ENCODE data around the gene AKT2. TPM values are rescaled to one million over a fixed set of nuclear protein-coding genes. Genes with fewer than 3 reads are reported as not detected.

Gene AKT2
- total and polyA plus RNA-seq, 8 donors = 49.2 to 79.3 (median 55.4) TPM

DNA sequence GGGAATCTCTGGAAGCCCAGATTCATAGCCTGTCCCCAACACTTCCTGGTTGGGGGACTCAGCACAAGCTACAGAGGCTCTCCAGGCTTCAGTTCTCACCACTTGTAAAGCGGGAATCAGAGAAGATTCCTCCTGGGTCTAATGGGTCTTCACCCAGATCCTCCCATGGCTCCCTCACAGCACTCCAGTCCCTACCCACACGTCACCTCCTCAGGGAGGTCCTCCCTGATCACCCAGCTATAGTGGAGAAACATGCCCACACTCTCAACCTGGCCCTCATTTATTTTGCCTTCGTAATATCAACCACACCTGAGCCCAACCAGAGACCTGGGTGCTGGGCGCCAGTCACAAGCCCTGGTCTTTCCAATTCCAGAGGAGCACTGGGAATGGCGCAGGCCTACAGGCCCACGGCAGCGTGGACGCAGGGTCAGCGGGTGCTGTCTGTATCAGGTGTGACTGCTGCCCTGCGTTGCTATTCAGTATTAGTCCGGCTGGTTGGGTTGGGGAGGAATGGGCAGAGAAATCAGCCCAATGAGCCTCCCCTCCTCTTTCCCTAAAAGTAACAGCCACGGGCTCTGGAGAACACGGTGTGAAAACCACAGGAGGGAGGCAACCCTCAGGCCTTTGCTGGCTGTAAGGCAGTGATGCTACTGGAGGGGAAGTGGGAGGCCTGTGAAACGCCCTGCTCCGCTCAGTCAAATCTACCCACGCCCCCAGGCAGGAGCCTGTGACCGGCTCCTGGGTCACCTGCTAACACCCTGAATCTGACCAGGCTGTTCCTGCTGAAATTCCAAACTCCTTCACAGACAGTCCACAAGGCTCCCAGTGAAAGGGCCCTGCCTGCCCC lies 5.2 kb downstream of the AKT2 start:
- no peak overlapping the region for H3K4me3 ChIP-seq
- no peaks in the 10 kb centered on the region for H3K9me3 ChIP-seq
- 76 to 82% methylated on average over 17 of the region's 17 CpGs for WGBS, 2 donors
- no peak overlapping the region for H3K27ac ChIP-seq
- ATAC-seq (no peak), FAIRE-seq (no peak), DNase-seq (no peak)
- no peaks in the 10 kb centered on the region for H3K36me3 ChIP-seq
- TF ChIP-seq, protein P1, sequence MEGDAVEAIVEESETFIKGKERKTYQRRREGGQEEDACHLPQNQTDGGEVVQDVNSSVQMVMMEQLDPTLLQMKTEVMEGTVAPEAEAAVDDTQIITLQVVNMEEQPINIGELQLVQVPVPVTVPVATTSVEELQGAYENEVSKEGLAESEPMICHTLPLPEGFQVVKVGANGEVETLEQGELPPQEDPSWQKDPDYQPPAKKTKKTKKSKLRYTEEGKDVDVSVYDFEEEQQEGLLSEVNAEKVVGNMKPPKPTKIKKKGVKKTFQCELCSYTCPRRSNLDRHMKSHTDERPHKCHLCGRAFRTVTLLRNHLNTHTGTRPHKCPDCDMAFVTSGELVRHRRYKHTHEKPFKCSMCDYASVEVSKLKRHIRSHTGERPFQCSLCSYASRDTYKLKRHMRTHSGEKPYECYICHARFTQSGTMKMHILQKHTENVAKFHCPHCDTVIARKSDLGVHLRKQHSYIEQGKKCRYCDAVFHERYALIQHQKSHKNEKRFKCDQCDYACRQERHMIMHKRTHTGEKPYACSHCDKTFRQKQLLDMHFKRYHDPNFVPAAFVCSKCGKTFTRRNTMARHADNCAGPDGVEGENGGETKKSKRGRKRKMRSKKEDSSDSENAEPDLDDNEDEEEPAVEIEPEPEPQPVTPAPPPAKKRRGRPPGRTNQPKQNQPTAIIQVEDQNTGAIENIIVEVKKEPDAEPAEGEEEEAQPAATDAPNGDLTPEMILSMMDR (IDR thresholded peaks at IDR 0.05) = no peak
- H3K4me1 ChIP-seq = peaks cover 29 to 45% (median 36%) of the 10 kb centered on the region in 3 donors
- H3K27me3 ChIP-seq = no peaks in the 10 kb centered on the region
- intact Hi-C loops (cut with DNase I) = no loop called here

DNA sequence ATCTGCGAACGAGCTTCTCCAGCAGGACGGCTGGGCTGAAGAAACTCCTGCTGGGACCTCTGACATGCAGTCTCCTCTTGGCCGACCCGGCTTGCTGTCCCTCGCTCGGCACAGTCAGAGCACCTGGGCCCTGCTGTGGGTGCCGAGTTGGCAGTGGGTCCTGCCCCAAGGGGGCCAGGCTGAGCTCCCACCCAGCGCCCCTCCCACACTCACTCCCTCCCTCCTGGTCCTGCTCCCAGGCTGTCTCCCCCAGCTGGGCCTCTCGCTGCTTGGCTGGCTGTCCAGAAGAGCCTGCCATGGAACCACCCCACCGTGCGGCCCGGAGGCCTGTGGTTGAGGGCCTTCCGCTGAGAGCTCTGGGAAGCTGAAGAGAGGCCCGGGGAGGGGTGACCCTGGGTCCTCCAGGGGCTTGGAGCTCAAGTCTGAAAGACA lies 6.0 kb downstream of the AKT2 start:
- DNase-seq = peak in 1 of 6 donors; percentile 69
- WGBS, 2 donors = 67% methylated on average over 12 to 15 of the region's 15 CpGs
- Histone ChIP-seq H3K27ac (no peak overlapping the region), H3K9me3 (no peaks in the 10 kb centered on the region), H3K4me1 (peaks cover 29 to 45% (median 36%) of the 10 kb centered on the region in 3 donors), H3K36me3 (no peaks in the 10 kb centered on the region), H3K4me3 (no peak overlapping the region), H3K27me3 (no peaks in the 10 kb centered on the region)
- FAIRE-seq = no peak
- TF ChIP-seq, protein P1 (IDR thresholded peaks at IDR 0.05) = no peak
- ATAC-seq = no peak
- intact Hi-C loops (cut with DNase I) = no loop called here

DNA sequence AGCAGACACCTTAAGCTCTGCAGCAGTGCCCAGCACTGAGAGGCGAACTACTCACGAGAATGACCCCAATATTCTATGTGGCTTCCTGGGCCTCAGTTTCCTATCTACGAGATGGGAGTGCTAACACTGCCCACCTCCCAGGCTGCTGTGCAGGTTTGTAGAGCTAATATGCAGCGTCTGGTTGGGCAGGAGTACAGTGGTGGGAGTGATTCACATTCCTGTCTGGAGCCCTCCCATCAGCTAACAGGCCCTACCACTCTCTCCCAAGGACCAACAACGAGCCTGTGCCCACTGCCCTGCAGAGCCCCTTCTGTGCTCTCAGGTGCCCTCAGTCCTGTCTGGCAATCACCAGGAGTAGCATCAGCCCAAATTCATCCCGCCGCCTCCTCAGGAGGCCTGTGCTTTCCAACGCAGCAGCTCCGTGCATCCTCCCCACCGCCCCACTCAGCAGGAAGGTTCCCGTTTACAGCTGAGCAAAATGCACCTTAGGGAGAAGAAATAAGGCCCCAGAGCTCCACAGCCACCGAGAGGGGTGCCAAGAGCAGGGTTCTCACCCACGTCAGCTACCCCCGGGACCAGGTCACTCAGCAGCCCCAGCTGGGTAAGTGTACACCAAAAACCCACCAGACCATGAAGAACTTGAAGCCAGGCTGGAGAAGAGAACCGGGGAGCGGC lies 6.6 kb downstream of the AKT2 start:
- no peak for FAIRE-seq
- TF ChIP-seq, protein P1 (IDR thresholded peaks at IDR 0.05) = no peak
- no peak for ATAC-seq
- H3K4me1 ChIP-seq = peaks cover 27 to 39% (median 36%) of the 10 kb centered on the region in 3 donors
- no peak for DNase-seq
- H3K27ac ChIP-seq = no peak overlapping the region
- no peaks in the 10 kb centered on the region for H3K9me3 ChIP-seq
- no peaks in the 10 kb centered on the region for H3K27me3 ChIP-seq
- H3K4me3 ChIP-seq = no peak overlapping the region
- no peaks in the 10 kb centered on the region for H3K36me3 ChIP-seq
- 77 to 87% methylated on average over 16 of the region's 16 CpGs for WGBS, 2 donors
- intact Hi-C loops (cut with DNase I) = no loop called here

DNA sequence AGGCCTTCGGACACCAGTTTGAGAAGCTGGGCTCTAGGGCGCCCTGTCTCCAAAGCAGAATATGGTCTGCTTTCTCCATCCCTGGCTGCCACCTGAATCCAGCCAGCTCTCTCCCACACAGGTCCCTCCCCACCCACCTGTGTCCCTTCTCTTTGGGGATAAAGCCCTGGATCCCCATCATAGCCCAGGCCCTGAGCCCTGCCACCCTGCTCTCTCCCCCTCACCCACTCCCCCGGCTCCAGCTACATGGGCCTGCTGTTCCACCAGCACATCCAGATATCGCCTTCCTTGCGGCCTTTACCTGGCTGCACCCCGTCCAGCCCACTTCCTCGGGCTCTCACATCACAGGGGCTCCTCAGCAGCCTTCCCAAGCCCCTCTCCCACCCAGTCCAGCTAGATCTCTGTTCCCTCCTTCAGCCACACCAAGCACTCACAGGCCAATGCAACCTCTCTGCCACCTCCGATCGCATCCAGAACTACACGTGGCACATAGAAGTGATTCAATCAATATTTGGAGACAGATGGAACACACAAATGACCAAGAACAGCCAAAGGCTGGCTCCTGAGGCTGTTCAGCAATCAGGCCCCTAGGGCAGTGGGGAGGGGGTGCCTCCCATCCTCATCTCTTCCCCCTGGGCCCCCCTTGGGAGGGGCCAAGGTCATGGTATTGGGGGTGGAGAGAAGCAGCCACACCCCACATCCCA lies 7.6 kb downstream of the AKT2 start:
- DNase-seq (no peak), ATAC-seq (peak in 1 of 4 donors; percentile 16), FAIRE-seq (no peak)
- no peaks in the 10 kb centered on the region for H3K9me3 ChIP-seq
- peaks cover 18 to 35% (median 28%) of the 10 kb centered on the region in 3 donors for H3K4me1 ChIP-seq
- intact Hi-C loops (cut with DNase I) = no loop called here
- WGBS, 2 donors = 61 to 62% methylated on average over 10 of the region's 10 CpGs
- TF ChIP-seq, protein P1 (IDR thresholded peaks at IDR 0.05) = no peak
- no peaks in the 10 kb centered on the region for H3K36me3 ChIP-seq
- no peaks in the 10 kb centered on the region for H3K27me3 ChIP-seq
- no peak overlapping the region for H3K27ac ChIP-seq
- H3K4me3 ChIP-seq = no peak overlapping the region
